H1 (cell line): ENCODE results near the gene GALNT18. TPM values are rescaled to one million over a fixed set of nuclear protein-coding genes. Genes with fewer than 3 reads are reported as not detected.

ENCODE experiments used
- BCL11A ChIP-seq, 2 experiments: IDR thresholded peaks; one replicate each; pipeline ENCODE4 v1.6.1; 2011; ENCODE audit warnings: low read depth in 2 of 2, low read length in 2 of 2, mild to moderate bottlenecking in 2 of 2
- HDAC2 ChIP-seq, 2 experiments: fragments of 300-600 bp in 1 of 2; sonication (generic) in 1 of 2; IDR thresholded peaks; 2 replicates each; pipeline ENCODE4 v1.6.1; 2011 to 2012; ENCODE audit warnings: low read depth in 2 of 2, low read length in 2 of 2, mild to moderate bottlenecking in 2 of 2, moderate library complexity in 2 of 2, borderline replicate concordance in 1 of 2, inconsistent platforms in 1 of 2
- POLR2AphosphoS5 ChIP-seq: IDR thresholded peaks from 2 replicates; pipeline ENCODE4 v1.6.1; 2011; ENCODE audit warnings: low read depth, low read length
- RNF2 ChIP-seq: fragments of 200-900, 300-1000 bp; sonication (generic); IDR thresholded peaks from 2 replicates; pipeline ENCODE4 v1.7.1; 2016; ENCODE audit warnings: borderline replicate concordance, low read depth, mild to moderate bottlenecking, antibody characterized with exemption, low read length; ENCODE audit not compliant: poor library complexity, severe bottlenecking; ENCODE audit errors: missing control alignments
- SUZ12 ChIP-seq: fragments of 200-600 bp; sonication (generic); IDR thresholded peaks from 2 replicates; pipeline ENCODE4 v1.6.1; 2012; ENCODE audit warnings: mild to moderate bottlenecking, inconsistent platforms, low read length, moderate library complexity, mixed read lengths
- TAF7 ChIP-seq: optimal IDR thresholded peaks from 2 replicates; pipeline ENCODE3; 2011; ENCODE audit warnings: low read depth, mild to moderate bottlenecking, inconsistent platforms, low read length, moderate library complexity, borderline replicate concordance
- TEAD4 ChIP-seq: IDR thresholded peaks from 2 replicates; pipeline ENCODE4 v1.6.1; 2012; ENCODE audit warnings: low read depth, low read length, inconsistent platforms, mixed read lengths
- YY1 ChIP-seq: IDR thresholded peaks from 2 replicates; pipeline ENCODE4 v1.6.1; 2011; ENCODE audit warnings: low read depth, mild to moderate bottlenecking, low read length
- polyA plus RNA-seq, 7 experiments: library from polyadenylated mRNA; depleted of rRNA in 3 of 7; stranded (reverse) in 5 of 7; unstranded in 2 of 7; fragments of >200 nt in 5 of 7; fragments of 200-250 nt in 2 of 7; gene quantifications; 1 replicate in 5 of 7; 2 replicates in 1 of 7; 4 replicates in 1 of 7; pipeline versions ENCODE4 v1.2.1 to v1.2.3, GENCODE V29; 2011 to 2013; ENCODE audit warnings: missing spikeins in 2 of 7, mixed read lengths in 2 of 7
- total RNA-seq: library from RNA; stranded (reverse); fragmentation: NEBNext Ultra II Directional; extraction: Animal tissue kit (Norgen Biotek cat#: 25700); gene quantifications from 2 replicates; pipeline ENCODE4 v1.2.1, GENCODE V29; 2021

GALNT18 gene
- total and polyA plus RNA-seq, 2 of the 8 experiments (the other 6 are each of a cell fraction or from before 2014, with no cell fraction given), result 6.0 to 9.4 TPM

DNA sequence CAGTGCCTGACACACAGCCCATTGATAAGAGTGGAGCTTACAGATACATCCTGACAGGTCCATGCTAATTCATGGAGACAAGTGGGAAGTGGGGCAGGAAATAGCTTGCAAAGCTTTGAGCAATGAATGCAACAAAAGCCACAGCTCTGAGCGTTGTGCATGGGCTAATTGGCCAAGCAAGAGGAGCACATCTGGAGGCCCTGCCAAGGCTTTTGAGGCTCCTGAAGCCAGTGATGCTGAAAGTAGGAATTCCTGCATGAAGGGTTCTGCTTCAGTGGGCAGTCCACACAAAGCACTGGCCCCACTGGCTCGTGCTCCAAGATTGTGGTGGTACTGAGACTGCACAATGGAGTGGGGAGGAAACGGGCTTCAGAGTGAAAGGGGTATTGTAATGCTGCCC is 164.9 kb downstream of the GALNT18 start (continued):
- TF ChIP-seq HDAC2 (IDR thresholded peaks at IDR 0.05; ENCODE audit: borderline replicate concordance in 1 of 2, low read depth in 2 of 2, low read length in 2 of 2) (no peak), RNF2 (no peak), SUZ12 (no peak), TEAD4 (no peak), BCL11A (IDR thresholded peaks at IDR 0.05; ENCODE audit: low read depth in 2 of 2, low read length in 2 of 2) (no peak), POLR2AphosphoS5 (no peak), YY1 (no peak), TAF7 (no peak)
